ENCODE data around the gene NCOA4.
"Not testable (repeated sequence)": the region's sequence is repeated elsewhere in the genome, so short reads cannot be mapped to it uniquely, and the experiment has no call there.

NCOA4 gene

GRCh38 chr10:45997557-45997956, 32.9 kb downstream of the NCOA4 start:
- no peak for DNase-seq (ENCODE audit: low spot score)
- ChIA-PET CTCF (no interaction called here), POLR2A (ENCODE audit: low non-redundant PET) (no interaction called here)
- no peak overlapping the region for H3K27ac ChIP-seq
- no peak for TF ChIP-seq CTCF (conservative IDR thresholded peaks at IDR 0.05; ENCODE audit: low read depth)

- POLR2A ChIA-PET (ENCODE audit: low non-redundant PET); DNase-seq (ENCODE audit: low spot score); CTCF ChIA-PET; H3K27ac ChIP-seq: not testable (repeated sequence)
Observed at GRCh38 chr10:45985590-45985989, 44.8 kb downstream of the NCOA4 start.

GRCh38 chr10:45984473-45984872, 46.0 kb downstream of the NCOA4 start:
- H3K27ac ChIP-seq; POLR2A ChIA-PET (ENCODE audit: low non-redundant PET); CTCF ChIA-PET; DNase-seq (ENCODE audit: low spot score): not testable (repeated sequence)

GRCh38 chr10:45983538-45984186, 46.8 kb downstream of the NCOA4 start:
- DNase-seq (ENCODE audit: low spot score); POLR2A ChIA-PET (ENCODE audit: low non-redundant PET); H3K27ac ChIP-seq: not testable (repeated sequence)
- CTCF ChIA-PET = interaction anchor here (0.6 kb wide), 2 partner anchors 86 to 364 kb away, joined by 5 read pairs; no protein-coding TSS in a partner anchor

GRCh38 chr10:45981367-45981766, 49.1 kb downstream of the NCOA4 start:
- CTCF ChIA-PET; DNase-seq (ENCODE audit: low spot score); H3K27ac ChIP-seq; POLR2A ChIA-PET (ENCODE audit: low non-redundant PET): not testable (repeated sequence)

GRCh38 chr10:45978554-45978953, 51.9 kb downstream of the NCOA4 start:
- H3K27ac ChIP-seq; CTCF ChIA-PET; POLR2A ChIA-PET (ENCODE audit: low non-redundant PET); DNase-seq (ENCODE audit: low spot score): not testable (repeated sequence)

- CTCF ChIA-PET; H3K27ac ChIP-seq; DNase-seq (ENCODE audit: low spot score): not testable (repeated sequence)
- POLR2A ChIA-PET (ENCODE audit: low non-redundant PET) = interaction anchor here (0.6 kb wide), 1 partner anchor 30 kb away, joined by 7 read pairs; no protein-coding TSS in a partner anchor
Observed at GRCh38 chr10:45974041-45974440, 56.4 kb downstream of the NCOA4 start.

- H3K27ac ChIP-seq; DNase-seq (ENCODE audit: low spot score); POLR2A ChIA-PET (ENCODE audit: low non-redundant PET); CTCF ChIA-PET: not testable (repeated sequence)
Observed at GRCh38 chr10:45972813-45973169, 57.6 kb downstream of the NCOA4 start.

- DNase-seq (ENCODE audit: low spot score) = peak; percentile 30
- CTCF ChIA-PET; POLR2A ChIA-PET (ENCODE audit: low non-redundant PET): not testable (repeated sequence)
- peak within 1 kb of the TSS; percentile 73 for H3K27ac ChIP-seq
Observed at GRCh38 chr10:45972106-45972812, 58.2 kb downstream of the NCOA4 start, which contains the start of gene TIMM23. TIMM23 (plus strand) TSS chr10:45972489; CDS start chr10:45972625, 136 bp downstream.

- DNase-seq (ENCODE audit: low spot score); POLR2A ChIA-PET (ENCODE audit: low non-redundant PET); CTCF ChIA-PET: not testable (repeated sequence)
- H3K27ac ChIP-seq = peak overlapping the region; percentile 73
Observed at GRCh38 chr10:45971742-45972105, 58.7 kb downstream of the NCOA4 start.

GRCh38 chr10:45971019-45971418, 59.4 kb downstream of the NCOA4 start:
- CTCF ChIA-PET; DNase-seq (ENCODE audit: low spot score); H3K27ac ChIP-seq; POLR2A ChIA-PET (ENCODE audit: low non-redundant PET): not testable (repeated sequence)

GRCh38 chr10:45962686-45963452, 67.6 kb downstream of the NCOA4 start:
- H3K27ac ChIP-seq; POLR2A ChIA-PET (ENCODE audit: low non-redundant PET); DNase-seq (ENCODE audit: low spot score); CTCF ChIA-PET: not testable (repeated sequence)

- CTCF ChIA-PET; H3K27ac ChIP-seq; DNase-seq (ENCODE audit: low spot score); POLR2A ChIA-PET (ENCODE audit: low non-redundant PET): not testable (repeated sequence)
Observed at GRCh38 chr10:45957928-45958327, 72.5 kb downstream of the NCOA4 start.

- POLR2A ChIA-PET (ENCODE audit: low non-redundant PET); DNase-seq (ENCODE audit: low spot score); CTCF ChIA-PET; H3K27ac ChIP-seq: not testable (repeated sequence)
Observed at GRCh38 chr10:45956634-45957033, 73.8 kb downstream of the NCOA4 start.
